Natural killer cell (primary cell): ENCODE data around the gene HCRTR1. TPM values are rescaled to one million over a fixed set of nuclear protein-coding genes. Genes with fewer than 3 reads are reported as not detected.

ENCODE experiments used
- ATAC-seq, 3 donors: fragments of 150-1000 bp in 2 of 3; fragments of 200-7000 bp in 1 of 3; cut with Tn5 transposase; 1 replicate in 1 of 3; 2 replicates in 2 of 3; pipeline ENCODE4 v1.10.0; 2021; ENCODE audit warnings: mild to moderate bottlenecking in 2 of 3, moderate library complexity in 2 of 3
- DNase-seq, 2 donors: peaks; one replicate each; pipeline versions ENCODE4 v3.0.0 to v3.0.0-alpha.2; 2013 to 2021; ENCODE audit warnings: mixed read lengths in 1 of 2
- H3K27ac ChIP-seq: one replicate; pipeline ENCODE4 v1.5.1; 2013; ENCODE audit warnings: mild to moderate bottlenecking, low read length
- H3K27me3 ChIP-seq: one replicate; pipeline ENCODE4 v1.6.1; 2013; ENCODE audit warnings: low read length; ENCODE audit not compliant: control insufficient read depth, insufficient read depth
- H3K36me3 ChIP-seq: one replicate; pipeline ENCODE4 v1.6.1; 2013; ENCODE audit warnings: low read length; ENCODE audit not compliant: control insufficient read depth, insufficient read depth
- H3K4me1 ChIP-seq: one replicate; pipeline ENCODE4 v1.6.1; 2013; ENCODE audit warnings: low read length; ENCODE audit not compliant: control insufficient read depth, insufficient read depth
- H3K4me3 ChIP-seq: one replicate; pipeline ENCODE4 v1.5.1; 2013; ENCODE audit warnings: low read length
- H3K9me3 ChIP-seq: one replicate; pipeline ENCODE4 v1.6.1; 2013; ENCODE audit warnings: low read length; ENCODE audit not compliant: control insufficient read depth, insufficient read depth
- H3K27ac Mint-ChIP-seq, 2 donors: one replicate each; pipeline ENCODE4 v1.8.0; 2022; ENCODE audit warnings: mild to moderate bottlenecking in 2 of 2, mixed read lengths in 2 of 2, moderate library complexity in 1 of 2
- H3K27me3 Mint-ChIP-seq, 2 donors: one replicate each; pipeline ENCODE4 v1.8.0; 2022; ENCODE audit warnings: low read depth in 2 of 2, mixed read lengths in 2 of 2
- H3K36me3 Mint-ChIP-seq: one replicate; pipeline ENCODE4 v1.8.0; 2022; ENCODE audit warnings: mixed read lengths
- H3K4me1 Mint-ChIP-seq, 2 donors: one replicate each; pipeline ENCODE4 v1.8.0; 2022; ENCODE audit warnings: mixed read lengths in 2 of 2
- H3K4me3 Mint-ChIP-seq: one replicate; pipeline ENCODE4 v1.8.0; 2022; ENCODE audit warnings: mild to moderate bottlenecking, moderate library complexity, mixed read lengths
- H3K9me3 Mint-ChIP-seq, 2 donors: one replicate each; pipeline ENCODE4 v1.8.0; 2022; ENCODE audit warnings: mixed read lengths in 2 of 2
- WGBS: methylation state at CpG from one replicate; pipeline ENCODE4 v1.1.7; 2013; ENCODE audit warnings: missing lambda C conversion rate; ENCODE audit not compliant: insufficient coverage; 5-methylcytosine and 5-hydroxymethylcytosine counted together
- intact Hi-C: fragments of 100-400 bp; cut with micrococcal nuclease; formaldehyde crosslinking; loops from one replicate; pipeline ENCODE4 v1.14.2; 2022
- total RNA-seq, 4 donors: library from RNA; stranded (reverse); fragments of 120-200 nt in 1 of 4; gene quantifications; one replicate each; pipeline versions ENCODE4 v1.2.3 to v1.2.4, GENCODE V29; 2013 to 2022
- TF ChIP-seq, protein P1 (sequence below): fragments of 200-600 bp; IDR thresholded peaks from one replicate; pipeline ENCODE4 v1.8.0; 2022; ENCODE audit warnings: antibody characterized with exemption

The HCRTR1 gene
- total RNA-seq, 3 donors from 2014 or later (not counting 1 experiment from before 2014, with no cell fraction given) = not detected

DNA sequence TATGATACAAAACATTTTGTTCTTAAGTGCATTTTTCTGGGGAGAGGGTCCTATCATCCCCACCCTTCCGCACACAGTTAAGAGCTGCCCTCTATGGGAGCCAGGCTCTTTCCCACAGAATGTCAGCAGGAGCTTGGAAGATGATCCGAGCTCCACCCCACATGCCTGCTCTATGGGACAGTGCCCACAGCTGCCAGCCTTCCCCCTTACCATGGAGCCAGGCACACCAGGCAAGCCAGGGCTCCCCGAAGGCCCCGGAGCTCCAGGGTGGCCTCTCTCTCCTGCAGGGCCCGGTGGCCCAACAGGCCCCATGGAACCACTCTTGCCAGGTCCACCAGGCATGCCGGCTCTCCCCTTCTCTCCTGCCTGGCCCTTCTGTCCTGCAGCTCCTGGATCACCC, 37.6 kb downstream of the HCRTR1 start:
- Mint-ChIP-seq H3K27ac (no peak overlapping the region), H3K36me3 (no peaks in the 10 kb centered on the region)
- no peak for ATAC-seq

DNA sequence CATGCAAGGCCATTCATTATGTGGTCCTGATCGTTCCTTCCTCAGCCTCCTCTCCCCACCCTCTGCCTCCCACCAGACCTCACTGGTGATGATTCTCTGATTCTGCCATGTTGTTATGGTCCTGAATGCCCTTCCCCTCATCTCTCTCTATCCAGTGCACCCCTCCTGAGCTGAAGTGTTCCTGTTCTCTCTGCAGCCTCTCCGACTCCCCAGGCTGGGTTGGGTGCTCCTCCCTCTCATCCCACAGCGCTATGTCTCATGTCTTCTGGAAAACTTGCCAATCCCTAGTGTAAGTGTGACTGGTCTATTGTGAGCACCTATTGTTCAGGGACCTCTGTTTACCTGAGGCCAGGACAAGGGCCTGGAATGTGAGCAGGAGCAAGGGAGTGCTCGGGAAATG, 38.3 kb downstream of the HCRTR1 start:
- 94% methylated on average over 4 of the region's 4 CpGs for WGBS
- TF ChIP-seq, protein P1, sequence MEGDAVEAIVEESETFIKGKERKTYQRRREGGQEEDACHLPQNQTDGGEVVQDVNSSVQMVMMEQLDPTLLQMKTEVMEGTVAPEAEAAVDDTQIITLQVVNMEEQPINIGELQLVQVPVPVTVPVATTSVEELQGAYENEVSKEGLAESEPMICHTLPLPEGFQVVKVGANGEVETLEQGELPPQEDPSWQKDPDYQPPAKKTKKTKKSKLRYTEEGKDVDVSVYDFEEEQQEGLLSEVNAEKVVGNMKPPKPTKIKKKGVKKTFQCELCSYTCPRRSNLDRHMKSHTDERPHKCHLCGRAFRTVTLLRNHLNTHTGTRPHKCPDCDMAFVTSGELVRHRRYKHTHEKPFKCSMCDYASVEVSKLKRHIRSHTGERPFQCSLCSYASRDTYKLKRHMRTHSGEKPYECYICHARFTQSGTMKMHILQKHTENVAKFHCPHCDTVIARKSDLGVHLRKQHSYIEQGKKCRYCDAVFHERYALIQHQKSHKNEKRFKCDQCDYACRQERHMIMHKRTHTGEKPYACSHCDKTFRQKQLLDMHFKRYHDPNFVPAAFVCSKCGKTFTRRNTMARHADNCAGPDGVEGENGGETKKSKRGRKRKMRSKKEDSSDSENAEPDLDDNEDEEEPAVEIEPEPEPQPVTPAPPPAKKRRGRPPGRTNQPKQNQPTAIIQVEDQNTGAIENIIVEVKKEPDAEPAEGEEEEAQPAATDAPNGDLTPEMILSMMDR = no peak
- H3K9me3 Mint-ChIP-seq = no peaks in the 10 kb centered on the region
- no peaks in the 10 kb centered on the region for H3K4me1 Mint-ChIP-seq
- H3K36me3 Mint-ChIP-seq = no peaks in the 10 kb centered on the region
- no peak overlapping the region for H3K27ac Mint-ChIP-seq
- H3K27me3 Mint-ChIP-seq = peaks cover 3 to 6% of the 10 kb centered on the region in 2 donors
- H3K27ac ChIP-seq = no peak overlapping the region
- no peaks in the 10 kb centered on the region for H3K4me1 ChIP-seq
- intact Hi-C loops = no loop called here
- H3K4me3 ChIP-seq = no peak overlapping the region
- no peak for ATAC-seq
- H3K4me3 Mint-ChIP-seq = no peak overlapping the region
- no peaks in the 10 kb centered on the region for H3K27me3 ChIP-seq
- no peaks in the 10 kb centered on the region for H3K36me3 ChIP-seq
- no peaks in the 10 kb centered on the region for H3K9me3 ChIP-seq
- no peak for DNase-seq

More for the DNA sequence above, 37.6 kb downstream of the HCRTR1 start:
- TF ChIP-seq, protein P1 = no peak
- no peak overlapping the region for H3K4me3 ChIP-seq
- H3K9me3 ChIP-seq = no peaks in the 10 kb centered on the region
- H3K4me1 ChIP-seq = no peaks in the 10 kb centered on the region
- no peak overlapping the region for H3K27ac ChIP-seq
- H3K36me3 ChIP-seq = no peaks in the 10 kb centered on the region
- peaks cover 3 to 6% of the 10 kb centered on the region in 2 donors for H3K27me3 Mint-ChIP-seq
- intact Hi-C loops = no loop called here
- no peaks in the 10 kb centered on the region for H3K9me3 Mint-ChIP-seq
- no peak for DNase-seq
- no peak overlapping the region for H3K4me3 Mint-ChIP-seq
- WGBS = 90% methylated on average over 6 of the region's 6 CpGs
- H3K4me1 Mint-ChIP-seq = no peaks in the 10 kb centered on the region
- no peaks in the 10 kb centered on the region for H3K27me3 ChIP-seq

DNA sequence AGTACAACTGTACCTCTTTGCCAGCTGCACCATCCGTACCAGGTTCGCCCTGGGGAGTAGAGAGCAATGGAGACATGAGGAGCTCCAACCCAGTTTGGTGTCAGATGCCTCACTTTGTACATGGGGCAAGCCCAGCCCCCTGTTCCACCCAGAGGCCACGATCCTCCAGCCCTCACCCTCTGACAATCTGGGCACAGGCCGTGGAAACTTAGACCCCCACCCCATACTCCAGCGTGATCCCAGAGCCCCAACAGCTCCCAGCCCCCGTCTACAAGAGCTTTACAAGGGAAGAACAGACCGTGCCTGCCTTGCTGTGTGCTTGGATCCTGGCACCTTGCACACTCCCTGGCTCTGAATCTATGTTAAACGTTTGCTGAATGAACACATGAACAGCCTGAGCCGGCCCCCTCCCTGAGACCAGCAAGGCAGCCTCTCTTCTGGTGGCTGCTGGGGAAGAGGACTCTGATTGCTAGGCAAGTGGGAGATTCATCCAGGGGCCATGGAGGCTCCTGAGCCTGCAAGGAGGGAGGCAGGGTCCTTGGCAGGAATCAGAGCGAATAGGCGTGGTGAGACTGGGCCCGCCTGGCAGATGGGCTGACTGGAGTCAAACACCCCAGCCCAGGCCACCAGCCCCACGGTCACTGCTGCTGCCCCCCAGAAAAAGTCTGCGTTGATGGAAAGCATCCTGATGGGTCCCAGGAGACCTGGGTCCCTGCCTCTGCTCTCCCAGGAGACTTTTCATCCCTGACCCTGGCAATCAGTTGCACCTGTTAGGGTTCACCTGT, 39.7 kb downstream of the HCRTR1 start:
- ATAC-seq (no peak), DNase-seq (no peak)
- Mint-ChIP-seq H3K27ac (no peak overlapping the region), H3K9me3 (no peaks in the 10 kb centered on the region), H3K4me1 (no peaks in the 10 kb centered on the region), H3K27me3 (peaks cover 3 to 6% of the 10 kb centered on the region in 2 donors), H3K4me3 (no peak overlapping the region), H3K36me3 (no peaks in the 10 kb centered on the region)
- H3K9me3 ChIP-seq = no peaks in the 10 kb centered on the region
- no peak overlapping the region for H3K4me3 ChIP-seq
- intact Hi-C loops = no loop called here
- WGBS = 85% methylated on average over 14 of the region's 14 CpGs
- H3K27ac ChIP-seq = no peak overlapping the region
- no peaks in the 10 kb centered on the region for H3K27me3 ChIP-seq
- H3K36me3 ChIP-seq = no peaks in the 10 kb centered on the region
- TF ChIP-seq, protein P1 = no peak
- no peaks in the 10 kb centered on the region for H3K4me1 ChIP-seq
